ENCODE results near the gene POU6F2. TPM values are rescaled to one million over a fixed set of nuclear protein-coding genes. Genes with fewer than 3 reads are reported as not detected.

Gene POU6F2
- total and polyA plus RNA-seq, 7 donors, result 0.01 TPM; not detected in 6

DNA sequence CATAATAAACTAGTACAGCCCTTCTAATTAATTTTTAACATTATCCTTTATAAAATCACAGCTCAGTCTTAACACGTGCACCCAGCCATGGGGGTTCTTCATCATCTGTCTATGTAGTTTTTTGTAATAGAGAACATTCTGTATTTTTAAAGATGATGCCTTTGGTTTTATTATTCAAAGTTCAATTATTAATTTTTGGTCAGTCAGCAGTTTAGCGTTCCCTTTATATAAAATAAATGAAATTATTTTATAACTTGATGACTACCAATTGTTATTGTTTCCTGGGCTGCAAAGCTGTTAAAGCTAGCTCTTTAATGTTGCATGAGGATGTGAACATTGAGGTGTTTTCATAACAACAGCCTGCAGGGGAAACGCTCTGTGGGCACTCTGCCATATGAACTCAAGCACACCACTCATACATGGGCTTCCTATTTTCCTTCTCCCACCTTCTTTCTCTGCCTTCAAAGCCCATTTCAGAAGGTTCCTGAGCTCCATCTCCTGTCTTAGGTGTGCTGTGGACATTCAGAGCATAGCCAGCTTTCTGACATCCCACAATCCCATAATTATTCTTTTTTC is 416.5 kb downstream of the POU6F2 start:
- peaks cover 0 to 2% (median 0%) of the 10 kb centered on the region in 3 donors for H3K27me3 ChIP-seq (ENCODE audit: insufficient read depth in 3 of 3, low read length in 2 of 3)
- intact Hi-C loops (cut with DNase I), result no loop called here
- ATAC-seq, result no peak
- H3K9me3 ChIP-seq, result no peaks in the 10 kb centered on the region
- H3K36me3 ChIP-seq (ENCODE audit: insufficient read depth in 1 of 2, low read depth in 1 of 2), result no peaks in the 10 kb centered on the region
- H3K4me1 ChIP-seq, result no peaks in the 10 kb centered on the region
- WGBS, 3 donors, result 41 to 42% (median 41%) methylated on average over 3 of the region's 3 CpGs
- no peak for DNase-seq
- TF ChIP-seq CTCF (IDR thresholded peaks at IDR 0.05), result no peak
- H3K4me3 ChIP-seq, result no peak overlapping the region
- no peak overlapping the region for H3K27ac ChIP-seq

DNA sequence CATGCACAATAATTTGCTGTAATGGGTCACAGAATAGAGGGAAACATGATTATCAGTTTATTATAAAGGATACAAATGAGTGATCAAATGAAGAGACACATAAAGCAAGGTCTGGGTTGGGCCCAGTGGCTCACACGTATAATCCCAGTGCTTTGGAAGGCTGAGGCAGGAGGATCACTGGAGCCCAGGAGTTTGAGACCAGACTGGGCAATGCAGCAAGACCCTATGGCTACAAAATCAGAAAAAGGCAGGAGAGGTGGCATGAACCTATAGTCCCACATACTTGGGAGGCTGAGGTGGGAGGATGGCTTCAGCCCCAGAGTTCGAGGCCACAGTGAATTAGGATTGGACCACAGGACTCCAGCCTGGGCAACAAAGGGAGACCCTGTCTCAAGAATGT is 421.7 kb downstream of the POU6F2 start:
- intact Hi-C loops (cut with DNase I), result no loop called here
- TF ChIP-seq CTCF (IDR thresholded peaks at IDR 0.05), result no peak
- no peak for ATAC-seq
- Histone ChIP-seq H3K4me3 (no peak overlapping the region), H3K27me3 (ENCODE audit: insufficient read depth in 3 of 3, low read length in 2 of 3) (peaks cover 0 to 2% (median 0%) of the 10 kb centered on the region in 3 donors), H3K27ac (no peak overlapping the region), H3K4me1 (no peaks in the 10 kb centered on the region), H3K9me3 (no peaks in the 10 kb centered on the region), H3K36me3 (ENCODE audit: insufficient read depth in 1 of 2, low read depth in 1 of 2) (no peaks in the 10 kb centered on the region)
- 85 to 95% (median 86%) methylated on average over 2 of the region's 2 CpGs for WGBS, 3 donors
- no peak for DNase-seq

DNA sequence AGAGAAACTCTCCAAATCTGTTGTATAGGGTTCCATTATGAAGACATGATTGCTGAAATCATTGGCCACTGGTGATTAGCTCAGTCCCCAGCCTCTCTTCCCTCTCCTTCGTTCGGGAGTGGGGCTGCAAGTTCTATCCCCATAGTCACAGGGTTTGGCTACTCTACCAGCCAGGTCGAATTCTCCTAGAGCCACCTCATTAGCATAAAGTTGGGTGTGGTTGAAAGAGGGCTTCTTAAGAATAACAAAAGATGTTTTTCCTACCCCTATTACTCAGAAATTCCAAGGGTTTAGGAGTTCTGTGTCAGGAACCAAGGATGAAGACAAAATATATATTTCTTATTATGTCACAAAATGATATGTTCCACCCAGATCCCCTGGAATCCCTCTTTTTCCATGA is 422.3 kb downstream of the POU6F2 start:
- Histone ChIP-seq H3K4me1 (no peaks in the 10 kb centered on the region), H3K27ac (no peak overlapping the region), H3K27me3 (ENCODE audit: insufficient read depth in 3 of 3, low read length in 2 of 3) (peaks cover 0 to 2% (median 0%) of the 10 kb centered on the region in 3 donors), H3K9me3 (no peaks in the 10 kb centered on the region), H3K4me3 (no peak overlapping the region), H3K36me3 (ENCODE audit: insufficient read depth in 1 of 2, low read depth in 1 of 2) (no peaks in the 10 kb centered on the region)
- TF ChIP-seq CTCF (IDR thresholded peaks at IDR 0.05), result no peak
- whole genome bisulfite sequencing, 3 donors, result 67 to 75% (median 70%) methylated on average over 3 of the region's 3 CpGs
- intact Hi-C loops (cut with DNase I), result no loop called here
- DNase-seq (no peak), ATAC-seq (no peak)

- intact Hi-C loops (cut with DNase I), result no loop called here
- 77 to 83% (median 80%) methylated on average over 3 of the region's 3 CpGs for whole genome bisulfite sequencing, 3 donors
Observed at GRCh38 chr7:39400836-39401235, 423.1 kb downstream of the POU6F2 start.

More at GRCh38 chr7:39400836-39401235, 423.1 kb downstream of the POU6F2 start:
- no peak for DNase-seq
- Histone ChIP-seq H3K9me3 (no peaks in the 10 kb centered on the region), H3K36me3 (ENCODE audit: insufficient read depth in 1 of 2, low read depth in 1 of 2) (no peaks in the 10 kb centered on the region), H3K27ac (no peak overlapping the region), H3K27me3 (ENCODE audit: insufficient read depth in 3 of 3, low read length in 2 of 3) (no peaks in the 10 kb centered on the region), H3K4me3 (no peak overlapping the region), H3K4me1 (no peaks in the 10 kb centered on the region)
- no peak for TF ChIP-seq CTCF (IDR thresholded peaks at IDR 0.05)
- ATAC-seq, result no peak

All from psoas muscle (tissue), 8 donors.